ENCODE results near the gene WDR64. TPM values are rescaled to one million over a fixed set of nuclear protein-coding genes. Genes with fewer than 3 reads are reported as not detected.
"Not testable (repeated sequence)": the region's sequence is repeated elsewhere in the genome, so short reads cannot be mapped to it uniquely, and the experiment has no call there.

WDR64 gene
- total RNA-seq, 1 donor from 2014 or later = not detected

GRCh38 chr1:241825581-241825980, 173.5 kb downstream of the WDR64 start:
- no peak for TF ChIP-seq CTCF (IDR thresholded peaks at IDR 0.05; ENCODE audit: insufficient read depth, low read length, poor library complexity, severe bottlenecking)
- DNase-seq (ENCODE audit: low read depth) = no peak
- no peaks in the 10 kb centered on the region for H3K27me3 ChIP-seq (ENCODE audit: control insufficient read depth, insufficient read depth, low read length)
- no peaks in the 10 kb centered on the region for H3K36me3 ChIP-seq (ENCODE audit: control insufficient read depth, insufficient read depth, low read length)
- no peak overlapping the region for H3K4me3 ChIP-seq (ENCODE audit: low read depth, low read length)

GRCh38 chr1:241826613-241827012, 174.5 kb downstream of the WDR64 start:
- DNase-seq (ENCODE audit: low read depth); H3K36me3 ChIP-seq (ENCODE audit: control insufficient read depth, insufficient read depth, low read length); H3K27me3 ChIP-seq (ENCODE audit: control insufficient read depth, insufficient read depth, low read length); H3K4me3 ChIP-seq (ENCODE audit: low read depth, low read length): not testable (repeated sequence)

- no peak overlapping the region for H3K4me3 ChIP-seq (ENCODE audit: low read depth, low read length)
- TF ChIP-seq CTCF (IDR thresholded peaks at IDR 0.05; ENCODE audit: insufficient read depth, low read length, poor library complexity, severe bottlenecking) = no peak
- no peak for DNase-seq (ENCODE audit: low read depth)
- no peaks in the 10 kb centered on the region for H3K27me3 ChIP-seq (ENCODE audit: control insufficient read depth, insufficient read depth, low read length)
- H3K36me3 ChIP-seq (ENCODE audit: control insufficient read depth, insufficient read depth, low read length) = no peaks in the 10 kb centered on the region
Observed at GRCh38 chr1:241827264-241827663, 175.2 kb downstream of the WDR64 start.

GRCh38 chr1:241828463-241829021, 176.5 kb downstream of the WDR64 start:
- no peak for TF ChIP-seq CTCF (IDR thresholded peaks at IDR 0.05; ENCODE audit: insufficient read depth, low read length, poor library complexity, severe bottlenecking)
- Histone ChIP-seq H3K27me3 (ENCODE audit: control insufficient read depth, insufficient read depth, low read length) (no peaks in the 10 kb centered on the region), H3K36me3 (ENCODE audit: control insufficient read depth, insufficient read depth, low read length) (no peaks in the 10 kb centered on the region), H3K4me3 (ENCODE audit: low read depth, low read length) (no peak overlapping the region)
- DNase-seq (ENCODE audit: low read depth) = no peak

- Histone ChIP-seq H3K27me3 (ENCODE audit: control insufficient read depth, insufficient read depth, low read length) (no peaks in the 10 kb centered on the region), H3K36me3 (ENCODE audit: control insufficient read depth, insufficient read depth, low read length) (no peaks in the 10 kb centered on the region), H3K4me3 (ENCODE audit: low read depth, low read length) (no peak overlapping the region)
- no peak for TF ChIP-seq CTCF (IDR thresholded peaks at IDR 0.05; ENCODE audit: insufficient read depth, low read length, poor library complexity, severe bottlenecking)
- DNase-seq (ENCODE audit: low read depth) = no peak
Observed at GRCh38 chr1:241829468-241829867, 177.4 kb downstream of the WDR64 start.

GRCh38 chr1:241834733-241835377, 182.8 kb downstream of the WDR64 start:
- peak; percentile 71 for TF ChIP-seq CTCF (IDR thresholded peaks at IDR 0.05; ENCODE audit: insufficient read depth, low read length, poor library complexity, severe bottlenecking)
- Histone ChIP-seq H3K27me3 (ENCODE audit: control insufficient read depth, insufficient read depth, low read length) (no peaks in the 10 kb centered on the region), H3K4me3 (ENCODE audit: low read depth, low read length) (no peak overlapping the region), H3K36me3 (ENCODE audit: control insufficient read depth, insufficient read depth, low read length) (no peaks in the 10 kb centered on the region)
- DNase-seq (ENCODE audit: low read depth) = no peak
